Sigmoid colon (tissue), 7 donors: ENCODE results near the gene ITPR2. TPM values are rescaled to one million over a fixed set of nuclear protein-coding genes. Genes with fewer than 3 reads are reported as not detected.
"Not testable (repeated sequence)": the region's sequence is repeated elsewhere in the genome, so short reads cannot be mapped to it uniquely, and the experiment has no call there.

Experiments used
- DNase-seq: peaks from one replicate; pipeline ENCODE4 v3.0.0-alpha.2; 2019
- H3K27ac ChIP-seq, 4 donors: fragments of 200-600 bp; sonication (generic); one replicate each; pipeline ENCODE4 v1.5.1; 2016 to 2019; ENCODE audit warnings: mild to moderate bottlenecking in 1 of 4
- H3K27me3 ChIP-seq, 3 donors: fragments of 200-600 bp; sonication (generic); one replicate each; pipeline ENCODE4 v1.5.1; 2019; ENCODE audit warnings: mild to moderate bottlenecking in 1 of 3
- H3K36me3 ChIP-seq, 4 donors: fragments of 200-600 bp; sonication (generic); one replicate each; pipeline ENCODE4 v1.5.1; 2016 to 2019
- H3K4me1 ChIP-seq, 4 donors: fragments of 200-600 bp; sonication (generic); one replicate each; pipeline ENCODE4 v1.5.1; 2017 to 2019
- H3K4me3 ChIP-seq, 4 donors: fragments of 200-600 bp; sonication (generic); one replicate each; pipeline ENCODE4 v1.5.1; 2017 to 2019; ENCODE audit warnings: mild to moderate bottlenecking in 2 of 4, moderate library complexity in 1 of 4
- H3K9me3 ChIP-seq, 4 donors: fragments of 200-600 bp in 3 of 4; sonication (generic) in 3 of 4; one replicate each; pipeline versions ENCODE4 v1.5.1 to v1.6.1; 2013 to 2019
- CTCF ChIP-seq, 4 experiments: fragments of 450-650 bp in 3 of 4; fragments of 200-600 bp in 1 of 4; IDR thresholded peaks; one replicate each; pipeline ENCODE4 v1.5.1; 2016 to 2019; ENCODE audit warnings: antibody characterized with exemption in 4 of 4, mild to moderate bottlenecking in 3 of 4, moderate library complexity in 2 of 4
- EP300 ChIP-seq, 4 donors: sonication (generic); formaldehyde crosslinking; IDR thresholded peaks; one replicate each; pipeline ENCODE4 v1.6.1; 2017; ENCODE audit warnings: antibody characterized with exemption in 4 of 4
- POLR2A ChIP-seq, 2 donors: fragments of 450-650 bp; IDR thresholded peaks; one replicate each; pipeline ENCODE4 v1.6.1; 2016; ENCODE audit warnings: antibody characterized with exemption in 2 of 2, mild to moderate bottlenecking in 2 of 2, moderate library complexity in 2 of 2
- POLR2AphosphoS5 ChIP-seq, 4 donors: sonication (generic); formaldehyde crosslinking; IDR thresholded peaks; one replicate each; pipeline ENCODE4 v1.6.1; 2017; ENCODE audit warnings: antibody characterized with exemption in 4 of 4
- WGBS, 2 donors: extraction: QIAGEN DNeasy Blood & Tissue Kit; methylation state at CpG; one replicate each; pipeline ENCODE4 v1.1.7; 2013; 5-methylcytosine and 5-hydroxymethylcytosine counted together
- intact Hi-C: fragments of 100-400 bp; cut with DNase I; formaldehyde crosslinking; loops from one replicate; pipeline ENCODE4 v1.15.1; 2023
- polyA plus RNA-seq, 3 donors: library from polyadenylated mRNA; stranded (reverse); fragments of 200-250 nt; gene quantifications; one replicate each; pipeline ENCODE4 v1.2.3, GENCODE V29; 2013
- total RNA-seq, 4 donors: library from RNA; depleted of rRNA; stranded (reverse); fragments of >200 nt; gene quantifications; one replicate each; pipeline ENCODE4 v1.1.0, GENCODE V29; 2016
- donor health status: healthy with polysubstance abuse.
- donor health status: Bipolar disorder and iron deficiency.
- donor health status: healthy.

The ITPR2 gene
- total and polyA plus RNA-seq, 7 donors: 1.4 to 78.1 (median 58.9) TPM

GRCh38 chr12:26519462-26519861, 313.5 kb downstream of the ITPR2 start:
- intact Hi-C loops: no loop called here
- H3K9me3 ChIP-seq: no peaks in the 10 kb centered on the region
- H3K4me1 ChIP-seq: peaks cover 0 to 21% (median 6%) of the 10 kb centered on the region in 4 donors
- H3K4me3 ChIP-seq: no peak overlapping the region
- no peaks in the 10 kb centered on the region for H3K36me3 ChIP-seq
- 91 to 97% methylated on average over 3 of the region's 3 CpGs for WGBS, 2 donors
- TF ChIP-seq POLR2AphosphoS5 (IDR thresholded peaks at IDR 0.05) (no peak), EP300 (IDR thresholded peaks at IDR 0.05) (no peak), CTCF (IDR thresholded peaks at IDR 0.05) (no peak), POLR2A (IDR thresholded peaks at IDR 0.05) (no peak)
- H3K27ac ChIP-seq: no peak overlapping the region
- DNase-seq: no peak
- H3K27me3 ChIP-seq: no peaks in the 10 kb centered on the region

GRCh38 chr12:26517320-26517719, 315.7 kb downstream of the ITPR2 start:
- intact Hi-C loops, H3K36me3 ChIP-seq, H3K27ac ChIP-seq, H3K9me3 ChIP-seq, H3K4me3 ChIP-seq, H3K27me3 ChIP-seq, DNase-seq: not testable (repeated sequence)
- peaks cover 0 to 14% (median 0%) of the 10 kb centered on the region in 4 donors for H3K4me1 ChIP-seq
- 90 to 94% methylated on average over 3 of the region's 3 CpGs for WGBS, 2 donors

- no peak for DNase-seq
- H3K4me3 ChIP-seq: no peak overlapping the region
- no peak overlapping the region for H3K27ac ChIP-seq
- no peaks in the 10 kb centered on the region for H3K9me3 ChIP-seq
- TF ChIP-seq EP300 (IDR thresholded peaks at IDR 0.05): no peak
- no peak for TF ChIP-seq CTCF (IDR thresholded peaks at IDR 0.05)
- TF ChIP-seq POLR2A (IDR thresholded peaks at IDR 0.05): no peak
- 83% methylated on average over 3 of the region's 3 CpGs for WGBS, 2 donors
- H3K27me3 ChIP-seq: no peaks in the 10 kb centered on the region
- peaks cover 0 to 14% (median 0%) of the 10 kb centered on the region in 4 donors for H3K4me1 ChIP-seq
- H3K36me3 ChIP-seq: no peaks in the 10 kb centered on the region
- intact Hi-C loops: no loop called here
Measured at GRCh38 chr12:26514364-26514763, 318.6 kb downstream of the ITPR2 start.

GRCh38 chr12:26513363-26514043, 319.5 kb downstream of the ITPR2 start:
- intact Hi-C loops: no loop called here
- Histone ChIP-seq H3K36me3 (no peaks in the 10 kb centered on the region), H3K27me3 (no peaks in the 10 kb centered on the region), H3K4me1 (peaks cover 0 to 14% (median 0%) of the 10 kb centered on the region in 4 donors), H3K9me3 (no peaks in the 10 kb centered on the region), H3K27ac (no peak overlapping the region), H3K4me3 (no peak overlapping the region)
- WGBS, 2 donors: 89 to 93% methylated on average over 4 of the region's 4 CpGs
- TF ChIP-seq POLR2A (IDR thresholded peaks at IDR 0.05) (no peak), EP300 (IDR thresholded peaks at IDR 0.05) (no peak), POLR2AphosphoS5 (IDR thresholded peaks at IDR 0.05) (no peak), CTCF (IDR thresholded peaks at IDR 0.05) (no peak)
- no peak for DNase-seq

GRCh38 chr12:26512213-26512612, 320.8 kb downstream of the ITPR2 start:
- Histone ChIP-seq H3K27ac (no peak overlapping the region), H3K4me1 (peaks cover 0 to 14% (median 0%) of the 10 kb centered on the region in 4 donors), H3K27me3 (no peaks in the 10 kb centered on the region), H3K9me3 (no peaks in the 10 kb centered on the region), H3K36me3 (no peaks in the 10 kb centered on the region), H3K4me3 (no peak overlapping the region)
- WGBS, 2 donors: 80 to 88% methylated on average over 3 of the region's 3 CpGs
- TF ChIP-seq EP300 (IDR thresholded peaks at IDR 0.05) (no peak), CTCF (IDR thresholded peaks at IDR 0.05) (no peak), POLR2A (IDR thresholded peaks at IDR 0.05) (no peak), POLR2AphosphoS5 (IDR thresholded peaks at IDR 0.05) (no peak)
- DNase-seq: no peak
- intact Hi-C loops: no loop called here
